ACC112 (cell line): ENCODE results near the gene DYNLT2.
A peak's percentile ranks its signal among the peaks of the same experiment; 100 is the strongest.

Experiments
- H2AFZ ChIP-seq: fragments of 200-600 bp; sonication (generic); one replicate; pipeline ENCODE4 v1.6.0; 2017; ENCODE audit warnings: antibody characterized with exemption, low read length; ENCODE audit not compliant: unreplicated experiment
- H3K27ac ChIP-seq: fragments of 200-600 bp; sonication (generic); 2 replicates; pipeline ENCODE4 v1.5.1; 2014; ENCODE audit warnings: low read depth, mild to moderate bottlenecking, antibody characterized with exemption, low read length, moderate library complexity
- H3K27me3 ChIP-seq: fragments of 200-600 bp; sonication (generic); 2 replicates; pipeline ENCODE4 v1.6.1; 2014; ENCODE audit warnings: mild to moderate bottlenecking, antibody characterized with exemption, low read length, moderate library complexity, mixed read lengths; ENCODE audit not compliant: insufficient read depth
- H3K36me3 ChIP-seq: fragments of 200-600 bp; sonication (generic); 2 replicates; pipeline ENCODE4 v1.6.1; 2016; ENCODE audit warnings: mild to moderate bottlenecking, antibody characterized with exemption, low read length, moderate library complexity, mixed read lengths; ENCODE audit not compliant: insufficient read depth
- H3K4me1 ChIP-seq: fragments of 200-600 bp; sonication (generic); one replicate; pipeline ENCODE4 v1.6.1; 2016; ENCODE audit warnings: low read length, mixed read lengths; ENCODE audit not compliant: insufficient read depth, unreplicated experiment, control insufficient read depth
- H3K4me3 ChIP-seq: fragments of 200-600 bp; sonication (generic); 2 replicates; pipeline ENCODE4 v1.5.1; 2014; ENCODE audit warnings: mild to moderate bottlenecking, low read depth, low read length
- H3K79me2 ChIP-seq: fragments of 200-600 bp; sonication (generic); one replicate; pipeline ENCODE4 v1.6.0; 2016; ENCODE audit warnings: low read length; ENCODE audit not compliant: control insufficient read depth, unreplicated experiment, insufficient read depth

DYNLT2 gene

GRCh38 chr6:169751242-169752073 lies at the start of gene DYNLT2, which contains the start of gene ERMARD:
Gene DYNLT2, minus strand, starts transcription at chr6:169751572. Its CDS starts 114 bp downstream, at chr6:169751458.
Gene ERMARD, plus strand, starts transcription at chr6:169751622. Its CDS starts 36 bp downstream, at chr6:169751658.
- peak within 1 kb of the TSS; percentile 81 for H3K27ac ChIP-seq

GRCh38 chr6:169800668-169801395 lies 49.5 kb upstream of the DYNLT2 start:
- H3K27ac ChIP-seq: no peak overlapping the region
- peaks cover 5% of the 10 kb centered on the region for H3K4me1 ChIP-seq
- no peaks in the 10 kb centered on the region for H3K36me3 ChIP-seq
- no peak overlapping the region for H2AFZ ChIP-seq
- no peak overlapping the region for H3K4me3 ChIP-seq
- no peaks in the 10 kb centered on the region for H3K79me2 ChIP-seq
- H3K27me3 ChIP-seq: peaks cover 21% of the 10 kb centered on the region; the same call in 1 of the 2 replicates

More at GRCh38 chr6:169751242-169752073, at the start of gene DYNLT2, which contains the start of gene ERMARD:
- Histone ChIP-seq H3K36me3 (no peaks in the 10 kb centered on the region), H2AFZ (peak within 1 kb of the TSS; percentile 79), H3K4me1 (peaks cover 13% of the 10 kb centered on the region), H3K79me2 (peaks cover 36% of the 10 kb centered on the region), H3K27me3 (no peaks in the 10 kb centered on the region), H3K4me3 (peak within 1 kb of the TSS; percentile 83)

GRCh38 chr6:169800116-169800667 lies 48.8 kb upstream of the DYNLT2 start:
- Histone ChIP-seq H3K36me3 (no peaks in the 10 kb centered on the region), H2AFZ (no peak overlapping the region), H3K4me3 (no peak overlapping the region), H3K79me2 (no peaks in the 10 kb centered on the region), H3K27ac (no peak overlapping the region), H3K27me3 (peaks cover 21% of the 10 kb centered on the region; the same call in 1 of the 2 replicates), H3K4me1 (peaks cover 5% of the 10 kb centered on the region)

- no peaks in the 10 kb centered on the region for H3K79me2 ChIP-seq
- H3K36me3 ChIP-seq: no peaks in the 10 kb centered on the region
- H3K27ac ChIP-seq: no peak overlapping the region
- H3K4me3 ChIP-seq: no peak overlapping the region
- peaks cover 18% of the 10 kb centered on the region; the same call in 1 of the 2 replicates for H3K27me3 ChIP-seq
- H3K4me1 ChIP-seq: peaks cover 5% of the 10 kb centered on the region
- no peak overlapping the region for H2AFZ ChIP-seq
These were observed 48.1 kb upstream of the DYNLT2 start for GRCh38 chr6:169799474-169799926.

- Histone ChIP-seq H3K27ac (no peak overlapping the region), H2AFZ (no peak overlapping the region), H3K4me3 (no peak overlapping the region), H3K4me1 (peaks cover 5% of the 10 kb centered on the region), H3K36me3 (no peaks in the 10 kb centered on the region), H3K27me3 (peaks cover 12% of the 10 kb centered on the region; the same call in 1 of the 2 replicates), H3K79me2 (no peaks in the 10 kb centered on the region)
These were observed 47.5 kb upstream of the DYNLT2 start for GRCh38 chr6:169798764-169799473.

GRCh38 chr6:169795196-169795595 lies 43.8 kb upstream of the DYNLT2 start:
- Histone ChIP-seq H3K4me1 (peaks cover under 1% of the 10 kb centered on the region), H3K79me2 (no peaks in the 10 kb centered on the region), H2AFZ (no peak overlapping the region), H3K36me3 (no peaks in the 10 kb centered on the region), H3K27ac (no peak overlapping the region), H3K27me3 (0 out of 2 replicates have a peak, but pooled peaks cover 6% of the 10 kb centered on the region), H3K4me3 (no peak overlapping the region)

GRCh38 chr6:169794317-169795055 lies 43.1 kb upstream of the DYNLT2 start:
- Histone ChIP-seq H3K79me2 (no peaks in the 10 kb centered on the region), H3K27ac (no peak overlapping the region), H3K27me3 (0 out of 2 replicates have a peak, but pooled peaks cover 6% of the 10 kb centered on the region), H2AFZ (no peak overlapping the region), H3K4me3 (no peak overlapping the region), H3K36me3 (no peaks in the 10 kb centered on the region), H3K4me1 (no peaks in the 10 kb centered on the region)

- Histone ChIP-seq H3K27ac (no peak overlapping the region), H3K27me3 (0 out of 2 replicates have a peak, but pooled peaks cover 6% of the 10 kb centered on the region), H3K4me1 (no peaks in the 10 kb centered on the region), H3K4me3 (no peak overlapping the region), H2AFZ (no peak overlapping the region), H3K79me2 (no peaks in the 10 kb centered on the region), H3K36me3 (no peaks in the 10 kb centered on the region)
These were observed 42.0 kb upstream of the DYNLT2 start for GRCh38 chr6:169793408-169793807.

GRCh38 chr6:169792306-169793015 lies 41.1 kb upstream of the DYNLT2 start:
- Histone ChIP-seq H3K27me3 (no peaks in the 10 kb centered on the region), H3K36me3 (no peaks in the 10 kb centered on the region), H3K27ac (no peak overlapping the region), H3K79me2 (no peaks in the 10 kb centered on the region), H2AFZ (no peak overlapping the region), H3K4me3 (no peak overlapping the region), H3K4me1 (no peaks in the 10 kb centered on the region)
